Measurements from ENCODE around the gene SLIT3. TPM values are rescaled to one million over a fixed set of nuclear protein-coding genes. Genes with fewer than 3 reads are reported as not detected.

SLIT3 gene
- total RNA-seq, 2 donors from 2014 or later: 67.1 to 140 TPM

DNA sequence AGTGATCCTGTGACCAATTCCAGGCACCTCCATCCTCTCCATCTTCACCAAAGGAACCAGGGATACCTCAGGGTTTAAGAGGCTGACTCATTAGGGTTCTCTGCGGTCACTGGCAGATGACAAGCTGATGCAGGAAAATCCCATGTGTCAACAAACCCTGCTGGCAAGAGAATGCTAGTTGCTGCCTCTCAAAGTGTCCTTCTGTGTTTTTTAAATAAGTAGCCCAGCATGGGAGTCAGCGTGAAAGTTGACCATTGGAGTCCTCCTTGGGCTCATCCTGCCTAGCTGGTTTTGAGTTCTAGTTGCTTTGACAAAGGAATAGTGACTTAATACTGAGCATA is 200.2 kb downstream of the SLIT3 start:
- DNase-seq (ENCODE audit: low spot score): no peak
- intact Hi-C loops (cut with DNase I): no loop called here

GRCh38 chr5:169099801-169100734 is 200.9 kb downstream of the SLIT3 start:
- intact Hi-C loops (cut with DNase I): loop anchor here in 1 of 2 donors (5.0 kb wide), 1 partner anchor 47 kb away; no protein-coding TSS in a partner anchor
- DNase-seq (ENCODE audit: low spot score): no peak

GRCh38 chr5:169098331-169099121 is 202.4 kb downstream of the SLIT3 start:
- DNase-seq (ENCODE audit: low spot score): no peak
- intact Hi-C loops (cut with DNase I): loop anchor here in 1 of 2 donors (5.0 kb wide), 1 partner anchor 49 kb away; no protein-coding TSS in a partner anchor

GRCh38 chr5:169097374-169098326 is 203.3 kb downstream of the SLIT3 start:
- DNase-seq (ENCODE audit: low spot score): no peak
- intact Hi-C loops (cut with DNase I): loop anchor here in 1 of 2 donors (5.0 kb wide), 1 partner anchor 50 kb away; no protein-coding TSS in a partner anchor

DNA sequence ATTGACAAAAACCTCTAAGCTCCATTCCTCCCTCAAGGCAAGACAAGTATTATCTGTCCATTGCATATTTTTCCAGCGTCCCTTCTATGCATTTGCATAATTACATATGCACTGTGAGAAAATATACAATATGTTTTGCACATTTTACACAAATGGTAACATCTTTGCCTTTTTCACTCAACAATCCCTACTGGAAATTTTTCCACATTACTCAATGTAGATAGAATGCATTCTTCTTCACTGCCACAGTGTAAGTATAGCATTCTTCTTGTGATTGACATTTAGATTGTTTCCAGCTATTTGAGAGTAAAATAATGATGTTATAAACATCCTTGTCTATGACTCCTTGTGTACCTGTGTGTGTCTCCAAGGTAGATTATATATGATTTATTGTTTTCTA is 205.0 kb downstream of the SLIT3 start:
- intact Hi-C loops (cut with DNase I): loop anchor here in 1 of 2 donors (5.0 kb wide), 1 partner anchor 51 kb away; no protein-coding TSS in a partner anchor
- no peak for DNase-seq (ENCODE audit: low spot score)

DNA sequence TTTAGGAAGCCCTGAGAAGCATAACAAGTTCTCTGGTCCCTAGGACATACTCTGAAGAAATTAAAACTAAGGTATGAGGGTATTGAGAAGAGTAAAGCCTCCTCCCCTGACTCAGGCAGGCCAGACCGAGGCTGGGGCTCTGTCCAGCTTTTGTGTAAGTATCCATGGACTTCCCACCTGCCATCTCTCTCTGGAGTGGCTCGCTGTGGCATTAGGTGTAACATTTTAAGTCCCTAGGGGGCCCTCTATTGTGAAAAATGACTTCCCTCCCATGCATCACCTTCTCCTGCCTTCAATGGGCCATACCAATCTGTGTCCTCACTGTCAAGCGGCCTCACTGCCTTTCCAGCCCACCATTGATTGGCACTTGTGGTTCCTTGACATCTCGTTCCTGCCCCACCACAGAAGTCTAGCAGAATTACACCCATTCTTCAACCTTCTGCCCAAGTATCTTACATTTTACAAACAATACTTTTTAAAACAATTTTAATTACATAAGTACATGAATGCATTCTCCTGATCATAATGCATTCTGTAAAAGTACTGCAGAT is 205.5 kb downstream of the SLIT3 start:
- DNase-seq (ENCODE audit: low spot score): no peak
- intact Hi-C loops (cut with DNase I): loop anchor here in 1 of 2 donors (5.0 kb wide), 1 partner anchor 52 kb away; no protein-coding TSS in a partner anchor

GRCh38 chr5:169094586-169095409 is 206.1 kb downstream of the SLIT3 start:
- DNase-seq (ENCODE audit: low spot score): no peak
- intact Hi-C loops (cut with DNase I): loop anchor here in 1 of 2 donors (5.0 kb wide), 1 partner anchor 53 kb away; no protein-coding TSS in a partner anchor

DNA sequence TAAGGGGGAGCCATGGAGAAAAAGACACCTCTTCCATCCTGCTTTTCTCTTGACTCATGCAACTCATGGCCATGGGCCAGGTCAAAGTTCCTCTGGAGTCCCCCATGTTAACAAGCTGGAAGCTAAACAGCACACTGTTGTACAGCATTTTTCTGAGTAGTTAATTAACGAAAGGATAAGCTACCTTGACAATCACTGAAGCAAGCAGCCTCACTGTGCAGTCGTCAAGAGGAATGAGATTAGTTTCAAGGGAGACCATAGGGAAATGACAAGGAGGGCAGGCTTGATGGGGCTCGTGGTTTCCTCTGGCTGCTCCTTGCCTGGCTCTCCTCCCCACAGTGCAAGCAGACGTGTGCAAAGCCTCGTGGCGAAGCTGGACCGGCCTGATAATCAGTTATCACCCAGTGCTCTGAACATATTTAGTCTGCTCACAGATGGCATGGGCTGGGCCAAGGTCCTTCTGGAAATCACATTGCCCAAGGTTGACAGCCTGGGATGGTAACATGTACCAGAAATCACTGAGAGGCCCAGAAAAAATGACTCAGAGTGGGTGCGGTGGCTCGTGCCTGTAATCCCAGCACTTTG is 209.5 kb downstream of the SLIT3 start:
- no peak for DNase-seq (ENCODE audit: low spot score)
- intact Hi-C loops (cut with DNase I): loop anchor here in 1 of 2 donors (1.0 kb wide), 1 partner anchor 39 kb away; no protein-coding TSS in a partner anchor

DNA sequence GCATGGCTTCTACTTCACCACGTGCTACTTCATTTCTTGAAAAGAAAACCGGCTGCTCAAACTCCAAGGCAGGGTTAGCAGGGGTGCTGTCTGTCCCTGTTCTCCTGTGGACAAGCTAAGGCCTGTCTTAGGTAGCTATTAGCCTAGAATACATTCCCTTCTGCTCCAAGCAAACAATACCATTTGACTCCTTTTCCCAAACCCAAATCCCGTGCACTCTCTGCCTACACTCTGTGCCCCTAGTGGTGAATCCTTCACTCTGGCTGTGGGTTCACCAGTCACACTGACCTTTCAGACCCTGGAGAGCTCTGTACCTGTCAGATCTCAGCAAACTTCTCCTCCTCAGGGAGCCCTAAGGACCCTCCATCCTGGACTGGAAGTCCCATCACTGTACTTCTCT is 211.6 kb downstream of the SLIT3 start:
- DNase-seq (ENCODE audit: low spot score): no peak
- intact Hi-C loops (cut with DNase I): loop anchor here in 1 of 2 donors (5.0 kb wide), 1 partner anchor 902 kb away; no protein-coding TSS in a partner anchor

- no peak for DNase-seq (ENCODE audit: low spot score)
- intact Hi-C loops (cut with DNase I): loop anchor here in 1 of 2 donors (5.0 kb wide), 1 partner anchor 901 kb away; no protein-coding TSS in a partner anchor
These were observed 212.8 kb downstream of the SLIT3 start for GRCh38 chr5:169088028-169088725.

GRCh38 chr5:169085636-169086035 is 215.3 kb downstream of the SLIT3 start:
- no peak for DNase-seq (ENCODE audit: low spot score)

DNA sequence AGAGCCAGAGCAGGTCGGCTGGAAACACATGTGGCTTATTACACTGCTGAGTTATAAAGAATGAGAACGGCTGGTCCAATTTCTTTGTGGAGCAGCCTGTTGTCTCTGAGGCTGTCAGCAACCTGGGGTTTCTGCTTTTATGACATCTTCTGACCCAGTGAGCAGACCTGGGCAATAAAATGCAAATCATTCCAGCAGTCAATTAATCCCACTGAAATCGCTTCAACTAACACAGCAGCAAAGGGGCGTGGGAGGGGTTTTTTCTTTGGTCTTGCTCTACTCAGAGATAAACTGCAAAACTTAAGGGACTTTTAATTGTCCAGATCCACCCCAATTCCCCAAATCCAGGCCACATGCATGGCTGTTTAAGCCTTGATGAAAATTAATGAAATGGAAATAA is 215.7 kb downstream of the SLIT3 start:
- no peak for DNase-seq (ENCODE audit: low spot score)
- intact Hi-C loops (cut with DNase I): loop anchor here in 1 of 2 donors (5.0 kb wide), 1 partner anchor 898 kb away; no protein-coding TSS in a partner anchor

More at GRCh38 chr5:169085636-169086035, 215.3 kb downstream of the SLIT3 start:
- intact Hi-C loops (cut with DNase I): loop anchor here in 1 of 2 donors (5.0 kb wide), 1 partner anchor 898 kb away; no protein-coding TSS in a partner anchor

DNA sequence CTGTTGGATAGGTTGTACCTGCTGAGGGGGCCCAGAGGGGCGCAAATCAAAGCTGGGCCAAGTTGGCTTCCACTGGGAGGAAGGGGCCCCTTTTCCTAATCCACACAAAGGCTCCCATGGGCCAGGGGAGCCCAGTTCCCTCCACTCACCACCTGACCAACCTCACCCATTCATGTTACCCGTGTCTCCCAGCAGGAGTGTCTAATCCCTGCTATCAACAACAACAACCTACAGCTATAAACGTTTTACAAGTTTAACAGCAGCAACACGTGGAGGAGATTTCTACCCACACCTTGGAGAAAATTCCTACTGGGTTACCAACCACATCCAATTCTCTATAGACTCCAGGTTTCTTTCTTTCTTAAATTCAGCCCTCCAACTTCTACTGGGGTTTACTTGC is 216.2 kb downstream of the SLIT3 start:
- no peak for DNase-seq (ENCODE audit: low spot score)
- intact Hi-C loops (cut with DNase I): loop anchor here in 1 of 2 donors (5.0 kb wide), 1 partner anchor 897 kb away; no protein-coding TSS in a partner anchor

DNA sequence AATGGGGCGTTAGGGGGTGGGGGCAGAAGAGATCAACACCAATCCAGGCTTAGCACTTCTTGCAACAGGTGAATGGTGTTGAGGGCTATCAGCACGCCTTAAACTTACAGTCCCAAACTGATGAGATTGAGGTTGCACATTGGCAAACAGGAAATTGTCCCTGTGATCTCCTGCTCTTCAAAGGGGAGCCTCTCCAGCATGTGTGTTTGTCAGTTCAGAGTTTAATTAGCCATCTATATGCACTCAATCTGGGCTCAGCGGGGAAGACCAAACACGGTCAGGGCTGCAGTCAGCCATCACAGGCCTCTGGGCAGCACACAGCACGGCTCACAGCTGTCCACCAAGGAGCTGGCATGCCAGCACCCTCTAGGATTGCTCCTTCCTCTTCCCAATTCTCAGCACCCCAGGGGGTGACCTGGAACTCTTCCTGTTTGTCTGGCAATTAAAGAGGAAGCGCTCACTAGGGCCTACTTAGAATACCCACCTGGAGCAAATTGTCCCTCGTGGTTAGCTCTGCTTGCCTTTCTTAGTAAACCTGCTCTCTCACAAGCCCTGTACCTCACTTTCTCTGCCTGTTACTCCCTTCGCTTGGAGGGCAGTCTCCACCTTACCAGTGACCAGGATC is 217.4 kb downstream of the SLIT3 start:
- no peak for DNase-seq (ENCODE audit: low spot score)
- intact Hi-C loops (cut with DNase I): no loop called here

GRCh38 chr5:169081000-169081724 is 219.8 kb downstream of the SLIT3 start:
- intact Hi-C loops (cut with DNase I): no loop called here
- DNase-seq (ENCODE audit: low spot score): no peak
